OCI-M1 (cell line): ENCODE results near the gene ANKRD28.
A peak's percentile ranks its signal among the peaks of the same experiment; 100 is the strongest.
"Not testable (repeated sequence)": the region's sequence is repeated elsewhere in the genome, so short reads cannot be mapped to it uniquely, and the experiment has no call there.

Experiments
- DNase-seq: peaks from one replicate; lab custom pipeline; 2025; lab: John Stamatoyannopoulos, UW

Gene ANKRD28

DNA sequence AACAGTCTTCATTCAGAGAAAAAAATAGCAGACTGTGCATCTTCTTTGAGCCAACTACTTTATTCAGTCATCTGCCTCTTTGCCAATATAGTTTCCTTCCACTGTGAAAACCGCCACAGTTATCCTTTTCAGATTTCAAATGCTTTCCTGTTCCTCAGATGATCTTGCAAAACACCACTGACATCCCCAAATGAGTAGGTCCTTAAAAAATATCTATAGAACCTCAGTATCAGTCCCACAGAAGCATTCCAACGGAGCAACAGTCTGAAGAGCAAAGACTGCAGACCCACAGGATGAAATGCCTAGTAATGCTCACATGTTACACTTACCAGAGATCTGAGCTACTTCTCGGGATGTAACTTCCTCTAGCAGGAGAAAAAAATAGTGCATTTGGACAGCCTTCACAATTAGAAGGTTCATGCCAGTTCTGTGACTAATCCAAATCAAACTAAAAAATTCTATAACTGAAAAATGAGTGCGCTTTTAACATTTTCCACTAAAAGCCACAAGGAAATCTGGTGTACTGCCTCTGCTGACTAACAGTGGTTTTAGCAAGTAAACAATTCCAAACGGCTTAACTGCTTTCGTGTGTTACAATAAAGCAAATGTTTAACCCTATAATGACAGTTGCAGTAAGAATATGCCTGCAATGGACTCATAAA is at the start of gene ANKRD28:
Gene ANKRD28 (minus strand): TSS at position 338 of the 662 bp plus-strand sequence. CDS start 1,458 bp downstream, outside the sequence.
- DNase-seq, result peak; percentile 92

DNA sequence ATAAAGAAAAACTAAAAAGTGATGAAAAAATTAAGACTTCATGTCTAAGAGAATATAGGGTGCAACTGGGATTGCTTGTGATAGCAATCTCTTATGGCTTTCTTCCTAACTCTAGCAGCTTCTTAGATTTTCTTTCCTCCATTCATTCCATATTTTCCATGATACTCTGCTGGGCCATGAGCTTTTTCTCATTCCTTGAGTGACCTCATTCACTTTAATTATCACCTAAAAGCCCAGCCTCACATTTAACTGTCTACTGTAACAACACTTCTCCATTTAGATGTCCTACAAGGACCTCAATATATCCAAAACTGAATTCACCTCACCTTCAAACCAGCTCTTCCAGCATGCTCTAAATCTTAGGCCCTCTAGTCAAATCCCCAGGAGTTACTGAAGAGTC is 49.5 kb upstream of the ANKRD28 start:
- no peak for DNase-seq

DNA sequence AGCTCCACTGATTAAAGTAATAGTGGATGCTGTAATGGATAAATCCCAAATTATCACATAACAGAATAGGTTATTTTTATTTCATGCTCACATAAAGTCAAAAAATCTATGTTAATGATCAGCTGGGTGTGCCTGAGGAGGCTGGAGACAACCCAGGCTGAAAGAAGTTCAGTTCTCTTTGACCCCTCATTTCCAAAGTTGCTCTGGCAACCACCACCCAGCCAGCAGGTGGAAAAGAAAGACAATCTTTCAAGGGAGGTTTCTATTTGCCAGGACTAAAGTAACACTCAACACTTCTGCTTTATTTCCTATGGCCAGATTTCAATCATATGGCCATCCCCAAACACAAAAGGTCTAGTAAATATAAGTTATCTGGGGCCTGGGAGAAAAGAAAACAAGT is 48.8 kb upstream of the ANKRD28 start:
- no peak for DNase-seq

DNA sequence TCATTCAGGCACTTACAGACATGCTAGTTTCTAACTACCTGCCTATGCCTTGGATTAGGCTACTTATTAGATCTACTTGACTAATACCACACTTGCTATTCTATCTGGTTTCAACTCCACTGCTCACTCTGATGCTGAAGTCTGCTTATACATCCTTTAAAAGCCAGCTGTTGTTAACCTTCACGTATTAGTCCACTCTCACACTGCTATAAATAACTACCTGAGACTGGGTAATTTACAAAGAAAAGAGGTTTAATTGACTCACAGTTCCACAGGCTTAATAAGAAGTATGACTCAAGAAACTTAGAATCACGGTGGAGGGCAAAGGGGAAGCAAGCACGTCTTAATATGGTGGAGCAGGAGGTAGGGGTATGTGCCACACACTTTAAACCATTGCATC is 47.7 kb upstream of the ANKRD28 start:
- DNase-seq, result no peak

DNA sequence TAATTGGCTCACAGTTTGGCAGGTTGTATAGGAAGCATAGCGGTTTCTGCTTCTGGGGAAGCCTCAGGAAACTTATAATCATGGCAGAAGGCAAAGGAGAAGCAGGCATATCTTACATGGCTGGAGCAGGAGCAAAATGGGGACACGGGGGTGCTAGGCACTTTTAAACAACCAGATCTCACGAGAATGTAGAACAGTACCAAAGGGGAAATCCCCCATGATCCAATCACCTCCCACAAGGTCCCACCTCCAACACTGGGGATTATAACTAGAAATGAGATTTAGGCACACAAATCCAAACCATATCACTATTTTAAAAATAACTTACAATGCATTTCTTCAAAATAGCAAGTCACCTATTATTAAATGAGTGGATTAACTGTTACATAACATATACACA is 47.1 kb upstream of the ANKRD28 start:
- no peak for DNase-seq

DNA sequence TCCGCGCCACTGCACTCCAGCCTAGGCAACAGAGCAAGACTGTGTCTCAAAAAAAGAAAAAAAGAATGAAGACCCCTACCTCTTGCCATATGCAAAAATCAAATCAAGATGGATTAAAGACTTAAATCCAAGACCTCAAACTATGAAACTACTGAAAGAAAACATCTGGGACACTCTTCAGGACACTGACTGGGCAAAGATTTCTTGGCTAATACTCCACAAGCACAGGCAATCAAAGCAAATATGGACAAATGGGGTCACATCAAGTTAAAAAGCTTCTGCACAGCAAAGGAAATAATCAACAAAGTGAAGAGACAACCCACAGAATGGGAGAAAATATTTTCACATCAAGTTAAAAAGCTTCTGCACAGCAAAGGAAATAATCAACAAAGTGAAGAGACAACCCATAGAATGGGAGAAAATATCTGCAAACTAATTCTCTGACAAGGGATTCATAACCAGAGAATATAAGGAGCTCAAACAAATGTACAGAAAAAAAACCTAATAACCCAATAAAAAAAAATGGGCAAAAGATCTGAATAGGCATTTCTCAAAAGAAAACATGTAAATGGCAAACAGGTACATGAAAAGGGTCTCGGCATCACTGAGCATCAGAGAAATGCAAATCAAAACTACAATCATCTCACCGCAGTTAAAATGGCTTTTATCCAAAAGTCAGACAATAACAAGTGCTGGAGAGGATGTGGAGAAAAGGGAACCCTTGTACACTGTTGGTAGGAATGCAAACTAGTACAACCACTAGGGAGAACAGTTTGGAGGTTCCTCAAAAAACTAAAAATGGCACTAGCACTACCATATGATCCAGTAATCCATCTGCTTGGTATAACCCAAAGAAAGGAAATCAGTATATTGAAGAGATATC is 43.6 kb upstream of the ANKRD28 start:
- not testable (repeated sequence) for DNase-seq

DNA sequence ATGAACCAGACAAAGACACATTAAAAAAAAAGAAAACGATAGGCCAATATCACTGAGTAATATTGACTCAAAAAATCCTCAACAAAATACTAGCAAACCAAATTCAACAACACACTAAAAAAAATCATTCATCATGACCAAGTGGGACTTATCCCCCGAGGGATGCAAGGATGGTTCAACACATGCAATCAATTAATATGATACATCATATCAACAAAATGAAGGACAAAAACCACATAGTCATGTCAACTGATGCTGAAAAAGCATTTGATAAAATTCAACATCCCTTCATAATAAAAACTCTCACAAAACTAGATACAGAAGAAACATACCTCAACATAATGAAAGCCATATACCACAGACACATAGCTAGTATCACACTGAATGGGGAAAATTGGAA is 41.8 kb upstream of the ANKRD28 start:
- DNase-seq, result no peak

DNA sequence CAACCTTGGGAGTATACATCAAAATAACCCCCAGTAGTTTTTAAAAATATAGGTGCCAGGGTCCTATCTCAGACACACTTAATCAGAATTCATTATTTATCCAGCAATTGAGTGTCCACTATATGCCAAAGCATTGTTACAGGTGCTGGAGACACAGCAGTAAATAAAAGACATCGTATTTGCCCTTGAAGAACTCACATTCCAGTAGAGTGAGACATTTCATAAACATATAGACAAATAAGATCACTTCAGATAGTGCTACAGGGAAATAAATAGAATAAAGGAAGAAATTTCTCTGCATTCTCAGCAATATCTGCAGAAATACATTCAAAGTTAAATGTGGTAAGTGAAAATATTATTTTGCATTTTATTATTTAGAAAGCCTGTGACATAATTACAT is 34.1 kb upstream of the ANKRD28 start:
- no peak for DNase-seq

DNA sequence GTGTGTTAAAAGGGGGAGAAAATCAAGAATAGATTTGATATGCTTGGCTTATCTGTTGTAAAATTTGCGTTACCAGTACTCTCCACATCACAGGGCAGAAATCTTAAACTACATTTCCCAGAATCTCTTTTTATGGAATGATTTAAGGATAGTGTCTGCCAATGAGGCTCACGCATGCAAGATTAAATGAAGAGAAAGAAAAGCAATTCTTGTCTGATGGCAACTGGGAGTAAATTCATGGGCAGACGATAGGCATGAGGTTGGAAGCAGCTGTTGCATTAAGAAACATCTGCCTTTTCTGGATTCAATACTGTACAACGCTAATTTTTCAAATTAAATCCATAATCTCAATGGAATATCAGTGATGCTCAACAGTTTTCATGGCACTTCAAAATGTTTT is 27.2 kb upstream of the ANKRD28 start:
- no peak for DNase-seq

DNA sequence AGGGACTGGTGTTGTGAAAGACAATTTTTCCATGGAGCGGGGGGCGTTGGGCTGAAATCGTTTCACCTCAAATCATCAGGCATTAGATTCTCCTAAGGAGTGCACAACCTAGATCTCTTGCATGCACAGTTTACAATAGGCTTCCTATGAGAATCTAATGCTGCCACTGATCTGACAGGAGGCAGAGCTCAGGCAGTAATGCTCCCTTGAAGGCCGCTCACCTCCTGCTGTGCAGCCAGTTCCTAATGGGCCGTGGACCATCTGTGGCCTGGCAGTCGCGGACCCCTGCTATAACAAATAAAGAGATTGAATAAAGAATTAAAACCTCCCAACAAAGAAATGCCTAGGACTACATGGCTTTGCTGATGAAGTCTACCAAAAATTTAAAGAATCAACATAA is 25.3 kb upstream of the ANKRD28 start:
- no peak for DNase-seq

DNA sequence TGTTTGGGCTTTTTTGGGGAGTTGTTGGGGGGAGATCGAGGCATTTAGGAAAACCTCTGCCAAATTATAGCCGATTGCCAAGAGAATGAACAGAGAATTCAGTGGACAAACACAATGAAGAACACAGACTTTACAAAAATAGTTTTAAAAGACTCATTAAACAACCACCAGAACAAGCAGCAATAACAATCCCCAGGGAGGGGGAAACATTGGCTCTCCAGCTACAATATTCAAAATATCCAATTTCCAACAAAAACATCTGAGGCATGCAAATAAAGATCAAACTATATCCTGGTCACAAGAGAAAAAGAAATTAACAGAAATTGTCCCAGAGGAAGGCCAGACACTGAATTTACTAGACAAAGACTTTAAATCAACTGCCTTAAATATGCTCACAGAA is 24.5 kb upstream of the ANKRD28 start:
- no peak for DNase-seq

DNA sequence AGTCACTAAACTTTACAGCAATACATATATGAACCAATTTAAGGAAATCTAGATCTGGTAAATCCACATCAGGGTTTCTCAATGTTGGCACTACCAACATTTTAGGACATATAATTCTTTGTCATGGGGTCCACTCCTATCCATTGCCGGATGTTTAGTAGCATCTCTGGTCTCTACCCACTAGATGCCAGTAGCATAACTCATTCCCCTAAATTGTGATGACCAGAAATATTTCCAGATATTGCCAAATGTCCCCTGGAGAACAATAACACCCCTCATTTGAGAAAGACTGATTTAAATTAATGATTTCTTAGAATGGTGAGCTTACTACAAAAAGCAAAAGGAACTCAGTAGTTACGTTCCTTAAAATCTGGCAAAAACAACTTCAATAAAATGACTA is 23.1 kb upstream of the ANKRD28 start:
- no peak for DNase-seq

DNA sequence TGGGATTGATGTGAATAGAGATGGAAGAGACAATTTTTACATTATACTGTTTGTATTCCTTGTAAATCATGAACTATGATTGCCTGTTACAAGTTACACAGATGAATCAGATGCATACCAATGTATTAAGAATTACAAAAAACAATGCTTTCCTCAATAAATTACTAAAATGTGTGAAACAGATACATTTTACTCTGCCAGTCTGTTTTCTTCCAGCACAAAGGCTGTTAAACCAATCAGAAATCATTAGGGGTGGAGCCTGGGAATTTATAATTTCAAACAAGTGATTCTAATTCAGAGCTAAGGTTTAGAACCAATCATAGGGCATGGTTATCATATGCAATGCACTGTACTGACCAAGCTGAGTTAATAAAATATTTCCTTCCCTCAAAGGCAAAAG is 21.8 kb upstream of the ANKRD28 start:
- DNase-seq, result no peak

DNA sequence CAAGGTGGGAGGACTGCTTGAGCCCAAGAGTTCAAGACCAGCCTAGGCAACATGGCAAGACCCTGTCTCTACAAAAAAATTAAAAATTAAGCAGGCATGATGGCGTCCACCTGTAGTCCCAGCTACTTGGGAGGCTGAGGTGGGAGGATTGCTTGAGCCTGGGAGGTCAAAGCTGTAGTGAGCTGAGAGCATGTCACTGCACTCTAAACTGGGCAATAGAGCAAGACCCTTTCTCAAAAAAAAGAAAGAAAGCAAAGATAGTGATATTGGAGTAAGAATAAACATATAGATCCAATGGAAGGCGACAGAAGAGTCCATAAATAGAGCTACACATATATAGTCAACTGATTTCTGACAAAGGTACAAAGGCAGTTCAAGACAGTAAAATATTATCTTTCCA is 21.3 kb upstream of the ANKRD28 start:
- DNase-seq, result no peak

DNA sequence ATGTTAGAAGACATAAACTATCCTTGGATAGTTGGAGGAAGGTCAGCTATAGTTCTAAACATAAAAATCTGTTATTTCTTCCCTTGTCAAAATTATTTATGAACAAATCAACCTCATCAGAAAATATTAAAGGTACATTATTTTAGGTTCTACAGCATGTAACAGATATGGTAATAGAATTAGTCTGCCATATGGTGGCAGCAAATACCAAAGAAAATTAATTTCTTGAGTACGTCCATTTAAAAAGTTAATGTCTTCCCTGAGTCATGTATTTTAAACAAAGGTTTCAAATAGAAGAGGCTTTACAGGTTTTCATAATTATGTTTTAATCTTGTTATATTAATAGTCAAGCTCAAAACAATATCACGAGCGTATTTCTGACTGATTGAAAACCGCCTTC is 17.9 kb upstream of the ANKRD28 start:
- DNase-seq, result peak; percentile 72

DNA sequence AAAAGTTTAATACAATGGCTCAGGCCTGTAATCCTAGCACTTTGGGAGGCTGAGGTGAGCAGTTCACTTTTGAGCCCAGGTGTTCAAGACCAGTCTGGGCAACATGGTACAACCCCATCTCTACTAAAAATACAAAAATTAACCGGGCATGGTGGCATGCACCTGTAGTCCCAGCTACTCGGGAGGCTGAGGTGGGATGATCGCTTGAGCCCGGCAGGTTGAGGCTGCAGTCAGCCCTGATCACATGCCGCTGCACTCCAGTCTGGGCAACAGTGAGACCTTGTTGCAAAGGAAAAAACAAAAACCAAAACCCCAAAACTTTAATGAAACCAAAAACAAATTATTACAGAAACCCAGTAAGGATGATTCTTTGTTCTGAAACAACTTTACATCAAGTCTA is 15.3 kb upstream of the ANKRD28 start:
- not testable (repeated sequence) for DNase-seq

DNA sequence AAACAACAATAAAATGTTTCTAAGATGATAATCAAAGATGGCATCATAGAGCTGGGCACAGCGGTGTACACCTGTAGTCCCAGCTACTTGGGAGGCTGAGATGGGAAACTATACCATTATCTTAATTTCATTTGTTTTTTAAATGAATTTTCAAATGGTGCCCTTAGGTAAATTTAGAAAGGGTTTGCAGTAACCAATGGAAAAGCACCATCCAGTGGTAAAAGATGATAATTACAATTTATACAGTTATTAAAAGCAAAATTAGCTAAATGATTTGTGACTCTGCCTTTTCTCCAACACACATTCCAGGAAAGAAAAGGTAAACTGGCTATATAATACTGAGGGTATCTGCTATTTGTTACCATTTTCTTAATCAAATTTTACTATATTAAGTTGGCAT is 14.4 kb upstream of the ANKRD28 start:
- DNase-seq, result peak; percentile 62

DNA sequence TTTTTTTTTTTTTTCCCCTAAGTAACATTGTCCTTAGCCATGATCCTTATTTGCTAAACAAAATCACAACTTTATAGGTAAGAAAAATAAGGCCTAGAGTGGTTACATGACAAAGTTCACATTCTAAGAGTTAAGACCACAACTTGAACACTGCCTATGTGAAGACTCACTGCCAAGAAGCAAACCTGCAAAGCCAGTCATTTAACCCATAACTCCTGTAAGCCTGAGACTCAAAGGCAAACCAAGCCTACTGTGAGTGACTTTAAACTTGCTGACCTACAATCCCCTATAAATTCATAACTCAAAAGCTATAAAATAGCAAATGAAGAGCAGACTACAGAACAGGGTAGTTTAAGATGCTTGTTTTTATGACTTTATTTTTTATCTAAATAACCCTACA is 12.9 kb upstream of the ANKRD28 start:
- DNase-seq, result no peak

DNA sequence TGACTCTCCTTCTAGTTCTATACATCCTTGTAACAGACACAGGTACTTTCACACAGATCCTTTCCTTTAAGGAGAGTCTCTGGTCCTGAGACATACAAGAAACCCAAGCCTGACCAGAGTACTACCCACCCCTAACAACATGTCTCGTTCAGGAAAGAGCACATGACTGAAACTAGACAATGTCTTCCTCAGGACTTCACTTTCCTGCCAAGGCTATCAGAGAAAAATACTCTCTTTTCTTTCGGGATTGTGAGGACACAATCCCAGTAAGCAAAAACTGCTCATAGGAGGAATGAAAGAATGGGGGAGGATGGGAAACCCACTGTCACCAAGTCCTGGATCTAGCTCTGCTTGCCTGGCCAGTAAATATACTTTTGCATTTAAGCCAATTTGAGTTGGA is 11.5 kb upstream of the ANKRD28 start:
- DNase-seq, result no peak

DNA sequence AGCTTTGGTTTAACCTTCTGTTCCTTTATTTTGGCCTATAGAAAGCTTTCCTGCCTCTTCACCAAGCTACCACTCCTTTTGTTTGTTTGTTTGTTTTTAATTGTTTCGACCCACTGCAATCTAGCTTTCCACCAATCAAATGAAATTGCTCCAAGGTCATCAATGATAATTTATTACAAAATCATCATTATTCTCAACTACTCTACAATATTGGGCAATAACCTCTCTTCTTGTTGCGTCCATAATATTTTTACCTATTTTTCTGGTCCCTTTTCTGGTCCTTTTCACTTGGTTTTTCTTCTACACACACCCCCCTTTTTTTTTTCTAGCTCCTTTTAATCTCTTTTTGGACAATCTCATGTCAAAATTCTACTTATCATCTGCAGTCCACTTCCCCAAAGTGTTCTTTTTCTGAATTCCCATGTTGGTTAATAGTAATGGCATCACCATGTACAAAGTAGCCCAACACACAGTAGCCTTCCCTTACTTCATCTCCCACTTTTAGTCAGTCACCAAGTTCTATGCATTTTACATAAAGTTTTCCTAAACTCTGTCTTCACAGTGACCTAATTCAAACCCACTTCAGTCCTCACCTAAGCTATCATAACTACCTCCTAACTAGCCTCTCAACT is 11.0 kb upstream of the ANKRD28 start:
- DNase-seq, result peak; percentile 29

DNA sequence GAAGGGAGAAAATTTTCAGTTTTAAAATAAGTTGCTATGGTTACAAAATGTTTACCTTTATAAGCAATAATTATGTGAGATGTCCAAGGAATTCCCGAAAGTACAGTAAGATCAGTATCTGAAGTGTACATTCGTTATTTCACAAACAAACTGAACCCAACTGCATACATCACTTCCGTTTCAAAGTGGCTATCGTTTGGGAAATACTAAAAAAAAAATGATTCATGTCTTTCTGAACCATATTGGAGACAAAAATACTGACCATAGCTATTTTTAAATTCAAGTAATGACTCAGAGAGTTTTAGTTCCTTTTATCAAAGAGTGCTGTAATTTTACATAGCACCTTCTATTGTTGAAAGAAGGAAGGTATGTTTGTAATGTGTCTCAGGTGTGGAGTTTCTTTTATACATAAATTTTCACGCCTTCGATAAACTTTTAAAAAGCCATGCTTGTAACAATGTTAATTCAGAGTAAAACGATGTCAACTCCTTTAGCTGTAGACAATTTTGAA is 8.0 kb upstream of the ANKRD28 start:
- peak; percentile 89 for DNase-seq

DNA sequence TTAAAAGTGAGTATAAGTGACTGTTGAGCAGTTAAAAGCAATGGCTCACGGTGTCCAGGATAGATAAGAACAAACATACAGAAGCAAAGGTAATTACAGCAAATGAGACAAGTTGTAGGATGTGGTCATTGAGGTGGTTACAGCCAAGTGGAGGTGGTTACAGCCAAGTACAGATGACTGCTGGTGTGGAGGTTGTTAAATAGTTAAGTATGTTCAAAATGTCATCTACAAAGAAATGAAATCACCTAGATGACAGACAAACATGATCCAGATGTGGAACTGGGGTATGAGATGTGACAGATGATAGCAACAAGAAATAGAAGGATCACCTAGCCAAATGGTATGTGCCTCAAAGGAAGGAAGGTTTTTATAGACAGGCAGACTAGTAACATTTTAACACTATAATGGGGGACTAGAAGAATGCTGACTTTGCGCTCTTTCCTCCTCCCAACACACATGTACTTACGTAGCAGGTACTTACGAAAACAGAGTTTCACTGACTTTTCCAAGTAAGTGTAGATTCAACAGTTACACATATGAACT is 6.8 kb upstream of the ANKRD28 start:
- peak; percentile 17 for DNase-seq

DNA sequence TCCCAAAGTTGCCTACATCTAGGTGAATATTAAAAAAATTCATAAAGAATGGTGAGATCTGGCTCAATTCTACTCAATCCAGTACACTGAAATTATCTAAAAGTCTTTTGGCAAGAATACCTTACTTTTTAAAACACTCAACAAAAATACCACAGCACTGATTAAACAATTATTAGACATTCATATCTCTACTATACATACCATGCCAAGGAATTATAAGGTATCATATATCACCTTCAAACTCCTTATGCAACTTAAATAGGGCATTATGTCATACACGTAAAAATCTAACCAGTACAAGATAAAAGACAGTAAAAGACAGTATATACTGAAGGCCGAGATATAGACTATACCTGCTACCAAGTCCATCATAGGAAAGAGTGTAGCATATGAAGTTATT is 6.1 kb upstream of the ANKRD28 start:
- DNase-seq, result no peak
